ENCODE measurements around the gene TMEM35B. TPM values are rescaled to one million over a fixed set of nuclear protein-coding genes. Genes with fewer than 3 reads are reported as not detected.
"Not testable (repeated sequence)": the region's sequence is repeated elsewhere in the genome, so short reads cannot be mapped to it uniquely, and the experiment has no call there.

TMEM35B gene
- total RNA-seq, 1 experiment from 2014 or later: 8.7 TPM

DNA sequence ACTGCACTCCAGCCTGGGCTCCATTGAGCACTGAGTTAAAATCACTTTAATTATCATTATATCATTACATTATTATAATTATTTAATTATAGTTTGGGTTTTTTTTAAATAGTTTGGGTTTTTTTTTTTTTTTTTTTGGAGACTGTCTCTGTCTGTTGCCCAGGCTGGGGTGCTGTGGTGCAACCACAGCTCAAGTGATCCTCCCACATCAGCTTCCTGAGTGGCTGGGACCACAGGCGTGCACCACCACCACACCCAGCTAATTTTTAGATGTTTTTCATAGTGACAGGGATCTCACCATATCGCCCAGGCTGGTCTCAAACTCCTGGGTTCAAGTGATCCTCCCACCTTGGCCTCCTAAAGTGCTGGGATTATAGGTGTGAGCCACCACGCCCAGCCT lies 16.9 kb downstream of the TMEM35B start:
- H3K36me3 Mint-ChIP-seq; H3K4me1 Mint-ChIP-seq; DNase-seq (ENCODE audit: low spot score); H3K27ac Mint-ChIP-seq; ATAC-seq; CTCF ChIA-PET; H3K27me3 Mint-ChIP-seq (ENCODE audit: low read depth); POLR2A ChIA-PET; H3K4me3 Mint-ChIP-seq: not testable (repeated sequence)
- peaks cover 10% of the 10 kb centered on the region for H3K9me3 Mint-ChIP-seq

DNA sequence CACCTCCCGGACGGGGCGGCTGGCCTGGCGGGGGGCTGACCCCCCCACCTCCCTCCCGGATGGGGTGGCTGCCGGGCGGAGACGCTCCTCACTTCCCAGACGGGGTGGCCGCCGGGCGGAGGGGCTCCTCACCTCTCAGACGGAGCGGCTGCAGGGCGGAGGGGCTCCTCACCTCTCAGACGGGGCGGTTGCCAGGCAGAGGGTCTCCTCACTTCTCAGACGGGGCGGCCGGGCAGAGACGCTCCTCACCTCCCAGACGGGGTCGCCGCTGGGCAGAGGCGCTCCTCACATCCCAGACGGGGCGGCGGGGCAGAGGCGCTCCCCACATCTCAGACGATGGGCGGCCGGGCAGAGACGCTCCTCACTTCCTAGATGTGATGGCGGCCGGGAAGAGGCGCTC lies 17.5 kb downstream of the TMEM35B start:
- H3K36me3 Mint-ChIP-seq; H3K27ac Mint-ChIP-seq; H3K4me1 Mint-ChIP-seq; H3K4me3 Mint-ChIP-seq; POLR2A ChIA-PET; ATAC-seq; H3K27me3 Mint-ChIP-seq (ENCODE audit: low read depth); DNase-seq (ENCODE audit: low spot score); CTCF ChIA-PET: not testable (repeated sequence)
- H3K9me3 Mint-ChIP-seq: peaks cover 10% of the 10 kb centered on the region

DNA sequence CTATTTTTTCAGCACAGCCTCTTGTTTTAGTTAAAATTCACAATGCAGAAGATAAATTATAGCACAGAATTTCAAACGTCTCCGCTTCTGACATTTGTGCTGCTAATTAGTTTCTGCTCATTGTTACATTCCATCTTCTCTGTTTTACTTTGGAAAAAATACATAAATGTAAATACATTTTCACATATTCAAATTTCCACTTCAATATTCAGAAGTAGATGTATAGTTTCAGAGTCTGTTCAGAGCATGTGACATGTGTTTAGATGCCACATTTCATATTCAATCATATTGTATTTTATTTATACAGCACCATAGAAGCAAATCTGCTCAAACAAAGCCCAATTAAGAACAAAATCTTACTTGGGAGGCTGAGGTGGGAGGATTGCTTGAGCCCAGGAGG lies 19.6 kb downstream of the TMEM35B start:
- ChIA-PET POLR2A (no interaction called here), CTCF (no interaction called here)
- Mint-ChIP-seq H3K36me3 (peaks cover 4% of the 10 kb centered on the region), H3K27ac (no peak overlapping the region), H3K9me3 (peaks cover 10% of the 10 kb centered on the region), H3K4me1 (no peaks in the 10 kb centered on the region; the same call in 1 of the 2 replicates), H3K27me3 (ENCODE audit: low read depth) (no peaks in the 10 kb centered on the region), H3K4me3 (no peak overlapping the region)
- TF ChIP-seq NR3C1 (CRISPR knock-in tag; conservative IDR thresholded peaks at IDR 0.05; ENCODE audit: low read depth) (no peak), OVOL2 (CRISPR knock-in tag; IDR thresholded peaks at IDR 0.05; ENCODE audit: borderline replicate concordance) (no peak), KAT7 (CRISPR knock-in tag; IDR thresholded peaks at IDR 0.05; ENCODE audit: borderline replicate concordance) (no peak), GABPB1 (CRISPR knock-in tag; IDR thresholded peaks at IDR 0.05) (no peak), NFYB (CRISPR knock-in tag; conservative IDR thresholded peaks at IDR 0.05; ENCODE audit: low read depth) (no peak), NFATC4 (CRISPR knock-in tag; IDR thresholded peaks at IDR 0.05) (no peak), NFE2L1 (CRISPR knock-in tag; IDR thresholded peaks at IDR 0.05) (no peak), SMAD4 (CRISPR knock-in tag; IDR thresholded peaks at IDR 0.05) (no peak)
- TF ChIP-seq, protein P1, sequence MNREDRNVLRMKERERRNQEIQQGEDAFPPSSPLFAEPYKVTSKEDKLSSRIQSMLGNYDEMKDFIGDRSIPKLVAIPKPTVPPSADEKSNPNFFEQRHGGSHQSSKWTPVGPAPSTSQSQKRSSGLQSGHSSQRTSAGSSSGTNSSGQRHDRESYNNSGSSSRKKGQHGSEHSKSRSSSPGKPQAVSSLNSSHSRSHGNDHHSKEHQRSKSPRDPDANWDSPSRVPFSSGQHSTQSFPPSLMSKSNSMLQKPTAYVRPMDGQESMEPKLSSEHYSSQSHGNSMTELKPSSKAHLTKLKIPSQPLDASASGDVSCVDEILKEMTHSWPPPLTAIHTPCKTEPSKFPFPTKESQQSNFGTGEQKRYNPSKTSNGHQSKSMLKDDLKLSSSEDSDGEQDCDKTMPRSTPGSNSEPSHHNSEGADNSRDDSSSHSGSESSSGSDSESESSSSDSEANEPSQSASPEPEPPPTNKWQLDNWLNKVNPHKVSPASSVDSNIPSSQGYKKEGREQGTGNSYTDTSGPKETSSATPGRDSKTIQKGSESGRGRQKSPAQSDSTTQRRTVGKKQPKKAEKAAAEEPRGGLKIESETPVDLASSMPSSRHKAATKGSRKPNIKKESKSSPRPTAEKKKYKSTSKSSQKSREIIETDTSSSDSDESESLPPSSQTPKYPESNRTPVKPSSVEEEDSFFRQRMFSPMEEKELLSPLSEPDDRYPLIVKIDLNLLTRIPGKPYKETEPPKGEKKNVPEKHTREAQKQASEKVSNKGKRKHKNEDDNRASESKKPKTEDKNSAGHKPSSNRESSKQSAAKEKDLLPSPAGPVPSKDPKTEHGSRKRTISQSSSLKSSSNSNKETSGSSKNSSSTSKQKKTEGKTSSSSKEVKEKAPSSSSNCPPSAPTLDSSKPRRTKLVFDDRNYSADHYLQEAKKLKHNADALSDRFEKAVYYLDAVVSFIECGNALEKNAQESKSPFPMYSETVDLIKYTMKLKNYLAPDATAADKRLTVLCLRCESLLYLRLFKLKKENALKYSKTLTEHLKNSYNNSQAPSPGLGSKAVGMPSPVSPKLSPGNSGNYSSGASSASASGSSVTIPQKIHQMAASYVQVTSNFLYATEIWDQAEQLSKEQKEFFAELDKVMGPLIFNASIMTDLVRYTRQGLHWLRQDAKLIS (CRISPR knock-in tag; IDR thresholded peaks at IDR 0.05; ENCODE audit: borderline replicate concordance): no peak
- TF ChIP-seq, protein P2, sequence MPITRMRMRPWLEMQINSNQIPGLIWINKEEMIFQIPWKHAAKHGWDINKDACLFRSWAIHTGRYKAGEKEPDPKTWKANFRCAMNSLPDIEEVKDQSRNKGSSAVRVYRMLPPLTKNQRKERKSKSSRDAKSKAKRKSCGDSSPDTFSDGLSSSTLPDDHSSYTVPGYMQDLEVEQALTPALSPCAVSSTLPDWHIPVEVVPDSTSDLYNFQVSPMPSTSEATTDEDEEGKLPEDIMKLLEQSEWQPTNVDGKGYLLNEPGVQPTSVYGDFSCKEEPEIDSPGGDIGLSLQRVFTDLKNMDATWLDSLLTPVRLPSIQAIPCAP (CRISPR knock-in tag; IDR thresholded peaks at IDR 0.05): no peak
- TF ChIP-seq, protein P3, sequence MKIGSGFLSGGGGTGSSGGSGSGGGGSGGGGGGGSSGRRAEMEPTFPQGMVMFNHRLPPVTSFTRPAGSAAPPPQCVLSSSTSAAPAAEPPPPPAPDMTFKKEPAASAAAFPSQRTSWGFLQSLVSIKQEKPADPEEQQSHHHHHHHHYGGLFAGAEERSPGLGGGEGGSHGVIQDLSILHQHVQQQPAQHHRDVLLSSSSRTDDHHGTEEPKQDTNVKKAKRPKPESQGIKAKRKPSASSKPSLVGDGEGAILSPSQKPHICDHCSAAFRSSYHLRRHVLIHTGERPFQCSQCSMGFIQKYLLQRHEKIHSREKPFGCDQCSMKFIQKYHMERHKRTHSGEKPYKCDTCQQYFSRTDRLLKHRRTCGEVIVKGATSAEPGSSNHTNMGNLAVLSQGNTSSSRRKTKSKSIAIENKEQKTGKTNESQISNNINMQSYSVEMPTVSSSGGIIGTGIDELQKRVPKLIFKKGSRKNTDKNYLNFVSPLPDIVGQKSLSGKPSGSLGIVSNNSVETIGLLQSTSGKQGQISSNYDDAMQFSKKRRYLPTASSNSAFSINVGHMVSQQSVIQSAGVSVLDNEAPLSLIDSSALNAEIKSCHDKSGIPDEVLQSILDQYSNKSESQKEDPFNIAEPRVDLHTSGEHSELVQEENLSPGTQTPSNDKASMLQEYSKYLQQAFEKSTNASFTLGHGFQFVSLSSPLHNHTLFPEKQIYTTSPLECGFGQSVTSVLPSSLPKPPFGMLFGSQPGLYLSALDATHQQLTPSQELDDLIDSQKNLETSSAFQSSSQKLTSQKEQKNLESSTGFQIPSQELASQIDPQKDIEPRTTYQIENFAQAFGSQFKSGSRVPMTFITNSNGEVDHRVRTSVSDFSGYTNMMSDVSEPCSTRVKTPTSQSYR (CRISPR knock-in tag; IDR thresholded peaks at IDR 0.05): no peak
- TF ChIP-seq, protein P4, sequence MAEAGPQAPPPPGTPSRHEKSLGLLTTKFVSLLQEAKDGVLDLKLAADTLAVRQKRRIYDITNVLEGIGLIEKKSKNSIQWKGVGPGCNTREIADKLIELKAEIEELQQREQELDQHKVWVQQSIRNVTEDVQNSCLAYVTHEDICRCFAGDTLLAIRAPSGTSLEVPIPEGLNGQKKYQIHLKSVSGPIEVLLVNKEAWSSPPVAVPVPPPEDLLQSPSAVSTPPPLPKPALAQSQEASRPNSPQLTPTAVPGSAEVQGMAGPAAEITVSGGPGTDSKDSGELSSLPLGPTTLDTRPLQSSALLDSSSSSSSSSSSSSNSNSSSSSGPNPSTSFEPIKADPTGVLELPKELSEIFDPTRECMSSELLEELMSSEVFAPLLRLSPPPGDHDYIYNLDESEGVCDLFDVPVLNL (CRISPR knock-in tag; IDR thresholded peaks at IDR 0.05; ENCODE audit: borderline replicate concordance, low read depth): no peak
- TF ChIP-seq, protein P5, sequence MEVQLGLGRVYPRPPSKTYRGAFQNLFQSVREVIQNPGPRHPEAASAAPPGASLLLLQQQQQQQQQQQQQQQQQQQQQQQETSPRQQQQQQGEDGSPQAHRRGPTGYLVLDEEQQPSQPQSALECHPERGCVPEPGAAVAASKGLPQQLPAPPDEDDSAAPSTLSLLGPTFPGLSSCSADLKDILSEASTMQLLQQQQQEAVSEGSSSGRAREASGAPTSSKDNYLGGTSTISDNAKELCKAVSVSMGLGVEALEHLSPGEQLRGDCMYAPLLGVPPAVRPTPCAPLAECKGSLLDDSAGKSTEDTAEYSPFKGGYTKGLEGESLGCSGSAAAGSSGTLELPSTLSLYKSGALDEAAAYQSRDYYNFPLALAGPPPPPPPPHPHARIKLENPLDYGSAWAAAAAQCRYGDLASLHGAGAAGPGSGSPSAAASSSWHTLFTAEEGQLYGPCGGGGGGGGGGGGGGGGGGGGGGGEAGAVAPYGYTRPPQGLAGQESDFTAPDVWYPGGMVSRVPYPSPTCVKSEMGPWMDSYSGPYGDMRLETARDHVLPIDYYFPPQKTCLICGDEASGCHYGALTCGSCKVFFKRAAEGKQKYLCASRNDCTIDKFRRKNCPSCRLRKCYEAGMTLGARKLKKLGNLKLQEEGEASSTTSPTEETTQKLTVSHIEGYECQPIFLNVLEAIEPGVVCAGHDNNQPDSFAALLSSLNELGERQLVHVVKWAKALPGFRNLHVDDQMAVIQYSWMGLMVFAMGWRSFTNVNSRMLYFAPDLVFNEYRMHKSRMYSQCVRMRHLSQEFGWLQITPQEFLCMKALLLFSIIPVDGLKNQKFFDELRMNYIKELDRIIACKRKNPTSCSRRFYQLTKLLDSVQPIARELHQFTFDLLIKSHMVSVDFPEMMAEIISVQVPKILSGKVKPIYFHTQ (CRISPR knock-in tag; IDR thresholded peaks at IDR 0.05): no peak
- DNase-seq (ENCODE audit: low spot score) (no peak), ATAC-seq (no peak)
